ENCODE results near the gene CNN1.

DNA sequence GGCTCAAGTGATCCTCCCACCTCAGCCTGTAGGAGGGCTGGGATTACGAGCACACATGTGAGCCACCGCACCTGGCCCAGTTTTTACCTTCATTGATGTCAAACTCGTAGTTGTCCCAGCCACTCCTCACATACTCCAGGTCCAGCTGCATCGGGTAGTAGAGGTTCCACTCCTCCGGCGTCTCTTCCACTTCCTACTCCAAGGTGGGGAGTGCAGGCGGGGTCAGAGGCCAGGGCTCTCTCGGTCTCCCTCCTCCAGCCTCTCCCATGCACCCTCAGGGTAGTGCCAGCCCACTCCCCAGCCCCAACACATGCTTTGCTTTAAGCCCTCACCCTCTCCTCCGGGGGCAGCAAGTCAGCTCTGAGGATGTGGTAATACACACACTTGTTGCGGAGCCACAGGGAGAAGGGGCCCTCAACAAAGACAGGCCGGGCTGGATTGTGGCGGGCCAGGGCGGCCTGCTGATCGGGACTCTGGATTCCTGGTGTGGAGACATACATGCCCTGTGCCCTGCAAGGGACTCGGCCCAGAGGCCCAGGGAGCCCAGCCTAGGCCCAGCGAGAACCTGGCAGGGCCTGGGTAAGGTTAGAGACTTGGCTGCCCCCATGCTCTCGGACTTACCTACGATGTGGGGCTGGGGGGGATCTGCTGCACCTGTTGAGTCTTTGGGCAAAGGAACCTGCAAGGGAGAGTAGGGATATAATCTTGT, 31.1 kb upstream of the CNN1 start:
- TF ChIP-seq POLR2A (IDR thresholded peaks at IDR 0.05; ENCODE audit: low read depth, low read length), result no peak
- no peak for TF ChIP-seq TAF1 (IDR thresholded peaks at IDR 0.05; ENCODE audit: low read depth, low read length)
